Measurements from ENCODE around the gene PTPRN2.

The PTPRN2 gene

GRCh38 chr7:157962458-157963306 lies 624.9 kb downstream of the PTPRN2 start:
- TF ChIP-seq GATA3 (IDR thresholded peaks at IDR 0.05; ENCODE audit: low read depth, low read length): no peak
- TF ChIP-seq GATA2 (IDR thresholded peaks at IDR 0.05; ENCODE audit: low read depth, low read length): no peak

- TF ChIP-seq GATA3 (IDR thresholded peaks at IDR 0.05; ENCODE audit: low read depth, low read length): no peak
- TF ChIP-seq GATA2 (IDR thresholded peaks at IDR 0.05; ENCODE audit: low read depth, low read length): no peak
Measured at GRCh38 chr7:157961731-157962457, 625.7 kb downstream of the PTPRN2 start.

GRCh38 chr7:157955348-157955999 lies 632.1 kb downstream of the PTPRN2 start:
- TF ChIP-seq GATA2 (IDR thresholded peaks at IDR 0.05; ENCODE audit: low read depth, low read length): no peak
- TF ChIP-seq GATA3 (IDR thresholded peaks at IDR 0.05; ENCODE audit: low read depth, low read length): no peak

- TF ChIP-seq GATA3 (IDR thresholded peaks at IDR 0.05; ENCODE audit: low read depth, low read length): no peak
- TF ChIP-seq GATA2 (IDR thresholded peaks at IDR 0.05; ENCODE audit: low read depth, low read length): no peak
Measured at GRCh38 chr7:157954901-157955300, 632.7 kb downstream of the PTPRN2 start.

- no peak for TF ChIP-seq GATA2 (IDR thresholded peaks at IDR 0.05; ENCODE audit: low read depth, low read length)
- TF ChIP-seq GATA3 (IDR thresholded peaks at IDR 0.05; ENCODE audit: low read depth, low read length): no peak
Measured at GRCh38 chr7:157952841-157953645, 634.6 kb downstream of the PTPRN2 start.

GRCh38 chr7:157952050-157952667 lies 635.5 kb downstream of the PTPRN2 start:
- no peak for TF ChIP-seq GATA3 (IDR thresholded peaks at IDR 0.05; ENCODE audit: low read depth, low read length)
- no peak for TF ChIP-seq GATA2 (IDR thresholded peaks at IDR 0.05; ENCODE audit: low read depth, low read length)

- TF ChIP-seq GATA2 (IDR thresholded peaks at IDR 0.05; ENCODE audit: low read depth, low read length) (no peak), GATA3 (IDR thresholded peaks at IDR 0.05; ENCODE audit: low read depth, low read length) (no peak)
Measured at GRCh38 chr7:157951300-157952049, 636.1 kb downstream of the PTPRN2 start.

- TF ChIP-seq GATA3 (IDR thresholded peaks at IDR 0.05; ENCODE audit: low read depth, low read length): no peak
- TF ChIP-seq GATA2 (IDR thresholded peaks at IDR 0.05; ENCODE audit: low read depth, low read length): no peak
Measured at GRCh38 chr7:157949711-157950110, 637.9 kb downstream of the PTPRN2 start.

GRCh38 chr7:157947504-157947903 lies 640.1 kb downstream of the PTPRN2 start:
- TF ChIP-seq GATA3 (IDR thresholded peaks at IDR 0.05; ENCODE audit: low read depth, low read length): no peak
- TF ChIP-seq GATA2 (IDR thresholded peaks at IDR 0.05; ENCODE audit: low read depth, low read length): no peak

GRCh38 chr7:157946398-157947060 lies 641.1 kb downstream of the PTPRN2 start:
- TF ChIP-seq GATA3 (IDR thresholded peaks at IDR 0.05; ENCODE audit: low read depth, low read length): no peak
- TF ChIP-seq GATA2 (IDR thresholded peaks at IDR 0.05; ENCODE audit: low read depth, low read length): no peak

- TF ChIP-seq GATA3 (IDR thresholded peaks at IDR 0.05; ENCODE audit: low read depth, low read length): no peak
- TF ChIP-seq GATA2 (IDR thresholded peaks at IDR 0.05; ENCODE audit: low read depth, low read length): no peak
Measured at GRCh38 chr7:157945401-157945800, 642.2 kb downstream of the PTPRN2 start.

- TF ChIP-seq GATA2 (IDR thresholded peaks at IDR 0.05; ENCODE audit: low read depth, low read length): no peak
- no peak for TF ChIP-seq GATA3 (IDR thresholded peaks at IDR 0.05; ENCODE audit: low read depth, low read length)
Measured at GRCh38 chr7:157944734-157945291, 642.8 kb downstream of the PTPRN2 start.

Data from SH-SY5Y (cell line).